ENCODE measurements around the gene MEGF11. TPM values are rescaled to one million over a fixed set of nuclear protein-coding genes. Genes with fewer than 3 reads are reported as not detected.

MEGF11 gene
- total RNA-seq, 1 experiment from 2014 or later = 0.09 TPM

- intact Hi-C loops (cut with micrococcal nuclease) = no loop called here
- H3K4me1 Mint-ChIP-seq (ENCODE audit: insufficient read depth, unreplicated experiment) = no peaks in the 10 kb centered on the region
- BruUV-seq (replicated peaks) = no TSS peak
Observed at GRCh38 chr15:66047321-66048024, 206.1 kb downstream of the MEGF11 start.

GRCh38 chr15:66046751-66047150, 206.8 kb downstream of the MEGF11 start:
- Mint-ChIP-seq H3K36me3 (ENCODE audit: insufficient read depth, unreplicated experiment) (peaks cover 4% of the 10 kb centered on the region), H3K9me3 (ENCODE audit: unreplicated experiment) (no peaks in the 10 kb centered on the region), H3K4me1 (ENCODE audit: insufficient read depth, unreplicated experiment) (no peaks in the 10 kb centered on the region), H3K27me3 (ENCODE audit: insufficient read depth, unreplicated experiment) (peaks cover 38% of the 10 kb centered on the region), H3K27ac (ENCODE audit: low read depth, unreplicated experiment) (no peak overlapping the region), H3K4me3 (ENCODE audit: unreplicated experiment) (no peak overlapping the region)
- intact Hi-C loops (cut with micrococcal nuclease) = no loop called here
- no peak for TF ChIP-seq CTCF (IDR thresholded peaks at IDR 0.05; ENCODE audit: unreplicated experiment)
- ChIA-PET POLR2A (no interaction called here), CTCF (no interaction called here)
- no peak for DNase-seq (ENCODE audit: unreplicated experiment)
- no TSS peak for BruUV-seq (replicated peaks)

More at GRCh38 chr15:66047321-66048024, 206.1 kb downstream of the MEGF11 start:
- no peaks in the 10 kb centered on the region for H3K9me3 Mint-ChIP-seq (ENCODE audit: unreplicated experiment)
- no peak for DNase-seq (ENCODE audit: unreplicated experiment)
- no peak overlapping the region for H3K27ac Mint-ChIP-seq (ENCODE audit: low read depth, unreplicated experiment)
- H3K4me3 Mint-ChIP-seq (ENCODE audit: unreplicated experiment) = no peak overlapping the region
- H3K27me3 Mint-ChIP-seq (ENCODE audit: insufficient read depth, unreplicated experiment) = peaks cover 45% of the 10 kb centered on the region
- POLR2A ChIA-PET = no interaction called here
- peaks cover 4% of the 10 kb centered on the region for H3K36me3 Mint-ChIP-seq (ENCODE audit: insufficient read depth, unreplicated experiment)
- TF ChIP-seq CTCF (IDR thresholded peaks at IDR 0.05; ENCODE audit: unreplicated experiment) = no peak
- CTCF ChIA-PET = no interaction called here

GRCh38 chr15:66046326-66046725, 207.2 kb downstream of the MEGF11 start:
- no peak for TF ChIP-seq CTCF (IDR thresholded peaks at IDR 0.05; ENCODE audit: unreplicated experiment)
- no TSS peak for BruUV-seq (replicated peaks)
- no peak for DNase-seq (ENCODE audit: unreplicated experiment)
- ChIA-PET CTCF (no interaction called here), POLR2A (no interaction called here)
- Mint-ChIP-seq H3K9me3 (ENCODE audit: unreplicated experiment) (no peaks in the 10 kb centered on the region), H3K27ac (ENCODE audit: low read depth, unreplicated experiment) (no peak overlapping the region), H3K36me3 (ENCODE audit: insufficient read depth, unreplicated experiment) (peaks cover 4% of the 10 kb centered on the region), H3K27me3 (ENCODE audit: insufficient read depth, unreplicated experiment) (peaks cover 36% of the 10 kb centered on the region), H3K4me3 (ENCODE audit: unreplicated experiment) (no peak overlapping the region), H3K4me1 (ENCODE audit: insufficient read depth, unreplicated experiment) (no peaks in the 10 kb centered on the region)
- intact Hi-C loops (cut with micrococcal nuclease) = no loop called here

GRCh38 chr15:66045542-66045941, 208.0 kb downstream of the MEGF11 start:
- H3K36me3 Mint-ChIP-seq (ENCODE audit: insufficient read depth, unreplicated experiment) = peaks cover 4% of the 10 kb centered on the region
- H3K4me3 Mint-ChIP-seq (ENCODE audit: unreplicated experiment) = no peak overlapping the region
- ChIA-PET CTCF (no interaction called here), POLR2A (no interaction called here)
- no peak for TF ChIP-seq CTCF (IDR thresholded peaks at IDR 0.05; ENCODE audit: unreplicated experiment)
- H3K9me3 Mint-ChIP-seq (ENCODE audit: unreplicated experiment) = no peaks in the 10 kb centered on the region
- no peak overlapping the region for H3K27ac Mint-ChIP-seq (ENCODE audit: low read depth, unreplicated experiment)
- peaks cover 31% of the 10 kb centered on the region for H3K27me3 Mint-ChIP-seq (ENCODE audit: insufficient read depth, unreplicated experiment)
- no peaks in the 10 kb centered on the region for H3K4me1 Mint-ChIP-seq (ENCODE audit: insufficient read depth, unreplicated experiment)
- no TSS peak for BruUV-seq (replicated peaks)
- DNase-seq (ENCODE audit: unreplicated experiment) = no peak
- intact Hi-C loops (cut with micrococcal nuclease) = no loop called here
